NCI-H1694 treated with DMSO at 0.1 percent for 48 hours (cell line): ENCODE data around the gene SH3GL1.
"Not testable (repeated sequence)": the region's sequence is repeated elsewhere in the genome, so short reads cannot be mapped to it uniquely, and the experiment has no call there.

ENCODE experiments used
- DNase-seq: peaks from one replicate; lab custom pipeline; 2025; lab: John Stamatoyannopoulos, UW

The SH3GL1 gene

GRCh38 chr19:4362831-4363545 is 37.4 kb downstream of the SH3GL1 start:
- DNase-seq, result no peak

DNA sequence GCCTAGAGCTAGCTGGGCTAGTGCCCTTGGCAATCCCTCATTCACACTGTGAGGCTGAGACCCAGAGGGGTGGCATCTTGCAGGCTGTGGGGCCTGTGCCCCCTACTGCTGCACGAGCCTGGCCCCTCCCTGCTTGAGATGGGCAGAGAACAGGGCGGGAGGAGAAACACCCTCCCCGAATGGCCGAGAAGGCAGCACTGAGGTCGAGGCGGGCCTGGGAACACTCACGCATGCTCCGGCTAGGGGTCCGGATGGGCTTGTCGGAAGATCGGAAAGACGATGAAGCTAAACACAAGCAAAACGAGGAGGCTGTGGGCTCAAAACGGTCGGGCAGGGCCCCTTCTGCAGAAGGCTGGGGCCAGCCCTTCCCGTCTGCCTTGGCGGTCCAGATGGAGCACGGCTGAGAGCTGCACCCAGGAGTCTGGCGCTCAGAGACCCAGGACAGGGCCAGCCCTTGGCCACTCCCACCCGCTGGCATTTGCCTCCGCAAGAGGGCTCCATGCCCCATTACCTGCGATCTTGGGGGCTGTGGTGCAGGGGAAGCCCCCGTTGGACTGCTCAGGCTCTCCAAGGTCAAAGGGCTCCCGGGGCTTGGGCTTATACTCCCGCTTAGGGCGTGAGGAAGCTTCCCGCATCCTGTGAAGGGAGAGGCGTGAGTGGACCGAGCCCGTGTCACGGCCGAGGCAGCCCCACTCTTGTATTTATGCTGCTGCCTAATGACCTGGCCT is 38.1 kb downstream of the SH3GL1 start:
- DNase-seq, result no peak

DNA sequence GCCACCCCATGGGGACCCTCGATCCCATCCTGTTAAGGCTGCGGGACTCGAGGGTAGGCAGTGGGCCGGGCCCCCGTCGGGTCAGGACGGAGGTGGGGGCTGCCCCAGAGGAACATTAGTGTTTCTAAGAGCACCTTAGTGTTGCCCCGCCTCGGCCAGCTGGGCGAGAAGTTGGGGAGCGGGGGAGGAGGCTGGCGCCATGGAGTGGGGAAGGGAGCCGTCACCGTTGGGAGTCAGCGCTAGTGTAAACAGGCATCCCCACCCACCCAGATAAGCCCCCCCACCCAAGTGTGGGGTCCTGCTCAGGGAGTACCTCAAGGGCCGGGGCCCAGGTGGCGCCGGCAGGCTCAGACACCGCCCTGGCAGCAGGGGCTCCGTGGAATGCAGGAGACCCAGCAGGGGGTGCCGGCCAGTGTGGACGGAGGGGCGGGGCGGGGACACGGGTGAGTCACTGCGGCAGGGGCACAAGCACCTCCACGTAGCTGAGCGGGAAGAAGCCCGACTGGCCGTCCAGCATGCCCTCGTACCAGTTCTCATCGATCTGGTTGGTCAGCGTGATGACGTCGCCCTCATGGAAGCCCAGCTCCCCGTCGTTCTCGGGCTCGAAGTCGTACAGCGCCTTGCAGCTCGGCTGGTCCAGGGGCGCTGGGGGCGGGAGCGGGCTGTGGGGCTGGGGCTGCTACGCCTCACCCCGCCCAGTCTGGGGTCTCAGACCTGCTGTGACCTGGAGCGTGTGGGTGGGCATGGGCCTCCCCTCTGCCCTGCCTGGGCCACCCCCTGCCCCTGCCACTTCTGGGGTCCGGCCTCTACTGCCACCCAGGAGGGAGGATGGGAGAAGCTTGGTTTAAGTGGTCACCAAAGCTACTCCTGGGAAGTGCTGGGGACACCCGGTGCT is 38.9 kb downstream of the SH3GL1 start:
- DNase-seq, result no peak

GRCh38 chr19:4360641-4361151 is 39.7 kb downstream of the SH3GL1 start:
- no peak for DNase-seq

DNA sequence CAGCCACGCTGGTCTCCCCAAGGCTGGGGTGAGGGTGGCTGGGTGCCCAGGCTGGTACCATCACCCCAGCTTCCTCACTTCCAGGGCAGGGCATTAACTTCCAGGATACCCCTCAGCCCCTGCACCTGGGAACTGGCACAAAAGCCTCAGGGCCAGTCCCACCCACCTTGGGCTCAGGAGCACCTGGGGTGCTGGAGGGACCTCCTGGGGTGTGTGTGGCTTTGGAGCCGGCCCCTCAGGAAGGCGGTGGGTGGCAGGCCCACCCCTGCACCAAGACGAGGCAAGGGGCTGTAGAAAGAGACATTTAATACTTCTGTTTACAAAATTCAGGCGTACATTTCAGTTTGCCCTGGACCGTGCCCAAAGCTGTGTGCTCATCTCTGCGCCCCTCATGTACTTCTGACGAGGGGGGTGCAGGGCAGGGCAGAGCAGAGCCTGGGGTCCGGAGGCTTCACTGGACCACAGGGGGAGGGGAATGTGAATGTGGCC is 40.2 kb downstream of the SH3GL1 start:
- no peak for DNase-seq

DNA sequence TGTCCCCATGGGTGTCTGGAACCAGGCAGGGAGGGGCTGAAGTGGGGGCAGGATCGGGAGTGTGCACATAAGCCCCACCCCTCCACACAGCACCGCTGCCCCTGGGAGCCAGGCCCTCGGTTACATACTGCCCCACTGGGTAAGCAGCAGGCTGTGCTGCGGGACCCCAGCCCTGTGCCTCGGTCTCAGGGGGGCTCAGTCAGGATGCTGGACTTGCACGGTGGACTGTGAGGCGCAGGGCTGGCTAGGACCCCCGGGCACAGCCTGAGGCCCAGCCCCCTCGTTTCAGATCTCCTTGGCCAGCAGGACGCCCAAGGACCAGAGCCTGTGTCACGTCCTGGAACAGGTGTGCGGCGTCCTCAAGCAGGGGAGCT is 40.7 kb downstream of the SH3GL1 start:
- no peak for DNase-seq

- DNase-seq, result no peak
Measured at GRCh38 chr19:4358709-4359626, 41.4 kb downstream of the SH3GL1 start.

DNA sequence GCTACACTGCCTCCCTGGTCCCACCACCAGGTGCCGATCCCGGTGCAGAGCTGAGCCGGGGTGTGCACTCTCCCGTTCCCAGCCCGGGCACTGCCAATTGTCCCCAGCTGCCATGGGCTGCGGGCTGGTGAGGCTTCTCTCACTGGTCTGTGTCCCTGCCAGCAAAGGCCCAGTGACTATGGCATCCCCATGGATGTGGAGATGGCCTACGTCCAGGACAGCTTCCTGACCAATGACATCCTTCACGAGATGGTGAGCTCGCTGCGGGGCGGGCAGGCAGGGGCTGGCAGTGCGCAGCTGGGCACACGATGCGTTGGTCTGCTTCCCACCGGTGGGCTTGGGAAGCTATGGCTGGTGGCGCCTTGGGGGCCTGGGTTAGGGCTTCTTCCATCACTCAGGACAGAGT is 42.4 kb downstream of the SH3GL1 start:
- no peak for DNase-seq

- no peak for DNase-seq
Measured at GRCh38 chr19:4357095-4357797, 43.1 kb downstream of the SH3GL1 start.

GRCh38 chr19:4354897-4355296 is 45.5 kb downstream of the SH3GL1 start:
- no peak for DNase-seq

- DNase-seq, result no peak
Measured at GRCh38 chr19:4354282-4354681, 46.1 kb downstream of the SH3GL1 start.

DNA sequence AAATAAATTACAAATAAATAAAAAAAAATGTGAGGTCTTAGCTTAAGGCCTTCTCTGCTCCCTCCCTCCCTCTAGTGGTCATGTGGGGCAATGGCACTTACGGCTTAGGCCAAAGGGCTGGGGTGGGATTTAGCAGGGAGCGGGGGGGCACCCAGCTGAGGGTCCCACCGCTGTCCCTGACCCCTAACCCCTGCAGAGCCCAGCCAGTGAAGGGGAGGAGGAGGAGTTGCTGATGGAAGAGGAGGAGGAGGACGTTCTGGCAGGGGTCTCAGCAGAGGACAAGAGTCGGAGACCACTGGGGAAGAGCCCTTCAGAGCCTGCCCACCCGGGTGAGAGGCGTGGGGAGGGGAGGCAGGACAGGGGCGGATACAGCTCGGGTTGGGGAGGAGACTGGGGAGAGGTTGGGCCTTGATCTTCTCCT is 47.6 kb downstream of the SH3GL1 start:
- peak; percentile 12 for DNase-seq

GRCh38 chr19:4350726-4351125 is 49.6 kb downstream of the SH3GL1 start:
- no peak for DNase-seq

GRCh38 chr19:4350111-4350510 is 50.2 kb downstream of the SH3GL1 start:
- no peak for DNase-seq

DNA sequence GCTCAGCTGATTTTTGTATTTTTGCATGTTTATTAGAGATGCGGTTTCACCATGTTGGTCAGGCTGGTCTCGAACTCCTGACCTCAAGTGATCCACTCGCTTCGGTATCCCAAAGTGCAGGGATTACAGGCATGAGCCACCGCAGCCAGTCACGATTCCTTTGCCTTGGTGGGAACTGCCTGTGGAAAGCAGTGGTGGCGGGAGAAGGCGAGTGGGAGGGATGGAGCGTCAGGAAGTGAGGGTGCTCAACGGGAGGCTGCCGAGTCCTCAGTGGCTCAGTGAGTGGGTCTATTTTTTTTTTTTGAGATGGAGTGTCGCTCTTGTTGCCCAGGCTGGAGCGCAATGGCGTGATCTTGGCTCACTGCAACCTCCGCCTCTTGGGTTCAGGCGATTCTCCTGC is 51.1 kb downstream of the SH3GL1 start:
- not testable (repeated sequence) for DNase-seq

- no peak for DNase-seq
Measured at GRCh38 chr19:4347521-4347920, 52.8 kb downstream of the SH3GL1 start.

DNA sequence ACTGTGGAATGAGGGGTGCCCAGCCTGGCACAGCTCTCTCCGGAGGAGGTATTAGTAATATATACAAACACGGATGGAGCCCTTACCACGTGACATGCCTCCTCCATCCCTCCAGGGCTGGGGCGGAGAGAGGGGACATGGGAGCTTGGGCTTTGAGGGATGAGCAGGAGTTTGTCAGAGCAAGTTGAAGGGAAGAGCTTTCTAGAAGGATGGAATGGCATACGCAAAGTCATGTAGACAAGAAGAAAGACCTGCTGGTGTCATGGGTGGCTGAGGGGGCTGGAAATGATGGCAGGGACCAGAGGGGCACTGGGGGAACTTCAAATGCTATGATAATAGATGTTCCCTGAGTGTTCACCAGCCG is 54.3 kb downstream of the SH3GL1 start:
- no peak for DNase-seq

DNA sequence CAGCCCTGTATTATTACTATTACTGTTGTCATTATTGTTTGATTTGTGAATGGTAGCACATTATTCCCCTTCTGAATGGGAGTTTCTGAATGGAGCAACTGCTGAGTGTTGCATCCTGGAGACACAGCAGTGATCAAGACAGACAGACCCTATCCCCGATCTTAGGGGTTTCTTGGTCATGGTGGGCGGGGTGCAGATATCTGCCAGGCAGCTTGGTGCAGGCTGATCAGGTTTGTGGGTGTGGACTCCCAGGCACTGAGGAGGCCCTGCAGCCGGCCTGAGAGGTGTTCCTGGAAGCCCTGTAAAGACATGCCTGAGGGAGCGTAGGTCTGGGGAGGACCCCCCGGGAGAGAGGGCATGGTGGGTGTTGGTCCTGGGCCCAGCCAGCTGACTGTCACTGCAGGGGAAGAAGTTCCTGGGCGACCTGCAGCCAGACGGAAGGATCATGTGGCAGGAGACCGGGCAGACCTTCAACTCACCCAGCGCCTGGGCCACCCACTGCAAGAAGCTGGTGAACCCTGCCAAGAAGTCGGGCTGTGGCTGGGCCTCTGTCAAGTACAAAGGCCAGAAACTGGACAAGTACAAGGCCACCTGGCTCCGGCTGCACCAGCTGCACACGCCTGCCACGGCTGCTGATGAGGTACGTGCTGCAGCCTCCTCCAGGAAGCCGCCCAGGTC is 54.9 kb downstream of the SH3GL1 start:
- DNase-seq, result no peak

- DNase-seq, result peak; percentile 53
Measured at GRCh38 chr19:4343370-4344307, 56.7 kb downstream of the SH3GL1 start, which contains the start of gene MPND. Gene MPND (plus strand): TSS chr19:4343562. CDS start chr19:4343594, 32 bp downstream.
